ENCODE measurements around the gene ZNF853. TPM values are rescaled to one million over a fixed set of nuclear protein-coding genes. Genes with fewer than 3 reads are reported as not detected.
"Not testable (repeated sequence)": the region's sequence is repeated elsewhere in the genome, so short reads cannot be mapped to it uniquely, and the experiment has no call there.

ZNF853 gene
- total RNA-seq, 2 donors from 2014 or later: 0.22 to 0.48 TPM

- no peak for ATAC-seq (replicated peaks)
- peaks cover 56% of the 10 kb centered on the region for H3K36me3 Mint-ChIP-seq (ENCODE audit: low read depth)
- no peaks in the 10 kb centered on the region for H3K4me1 Mint-ChIP-seq
- H3K27ac Mint-ChIP-seq: no peak overlapping the region
- no peaks in the 10 kb centered on the region for H3K27me3 Mint-ChIP-seq
- H3K9me3 Mint-ChIP-seq: no peaks in the 10 kb centered on the region
- H3K4me3 Mint-ChIP-seq: no peak overlapping the region
Observed at GRCh38 chr7:6649241-6649961, 34.0 kb downstream of the ZNF853 start.

- no peaks in the 10 kb centered on the region for H3K9me3 Mint-ChIP-seq
- H3K4me3 Mint-ChIP-seq: no peak overlapping the region
- no peaks in the 10 kb centered on the region for H3K27me3 Mint-ChIP-seq
- no peaks in the 10 kb centered on the region for H3K4me1 Mint-ChIP-seq
- no peak for ATAC-seq (replicated peaks)
- H3K27ac Mint-ChIP-seq: no peak overlapping the region
- peaks cover 56% of the 10 kb centered on the region for H3K36me3 Mint-ChIP-seq (ENCODE audit: low read depth)
Observed at GRCh38 chr7:6650086-6650485, 34.7 kb downstream of the ZNF853 start.

DNA sequence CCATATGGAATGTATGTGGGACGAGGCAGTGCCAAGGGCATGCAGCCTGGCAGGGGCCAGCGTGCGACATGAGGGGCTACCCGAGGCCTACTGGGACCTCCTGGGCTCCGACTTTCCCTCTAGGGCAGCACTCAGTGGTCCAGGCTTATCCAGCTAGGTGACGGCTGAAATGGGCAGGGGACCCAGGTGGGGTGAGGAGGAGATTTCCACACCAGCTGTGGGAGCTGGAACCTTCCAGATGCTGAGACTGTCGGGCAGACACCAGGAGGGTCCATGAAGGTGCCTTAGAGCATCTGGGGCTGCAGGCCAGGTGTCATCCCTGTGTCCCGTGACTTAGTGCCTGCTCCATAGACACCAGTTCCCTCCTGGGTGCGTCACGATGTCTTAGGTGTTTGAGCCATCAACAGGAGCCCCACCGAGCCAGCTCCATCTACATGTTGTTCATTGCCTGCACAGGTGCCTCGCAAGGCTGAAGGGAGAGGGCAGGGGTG lies 35.2 kb downstream of the ZNF853 start:
- H3K4me3 Mint-ChIP-seq: no peak overlapping the region
- H3K4me1 Mint-ChIP-seq: no peaks in the 10 kb centered on the region
- no peak for ATAC-seq (replicated peaks)
- H3K9me3 Mint-ChIP-seq: no peaks in the 10 kb centered on the region
- no peaks in the 10 kb centered on the region for H3K27me3 Mint-ChIP-seq
- no peak overlapping the region for H3K27ac Mint-ChIP-seq
- H3K36me3 Mint-ChIP-seq (ENCODE audit: low read depth): peaks cover 57% of the 10 kb centered on the region

DNA sequence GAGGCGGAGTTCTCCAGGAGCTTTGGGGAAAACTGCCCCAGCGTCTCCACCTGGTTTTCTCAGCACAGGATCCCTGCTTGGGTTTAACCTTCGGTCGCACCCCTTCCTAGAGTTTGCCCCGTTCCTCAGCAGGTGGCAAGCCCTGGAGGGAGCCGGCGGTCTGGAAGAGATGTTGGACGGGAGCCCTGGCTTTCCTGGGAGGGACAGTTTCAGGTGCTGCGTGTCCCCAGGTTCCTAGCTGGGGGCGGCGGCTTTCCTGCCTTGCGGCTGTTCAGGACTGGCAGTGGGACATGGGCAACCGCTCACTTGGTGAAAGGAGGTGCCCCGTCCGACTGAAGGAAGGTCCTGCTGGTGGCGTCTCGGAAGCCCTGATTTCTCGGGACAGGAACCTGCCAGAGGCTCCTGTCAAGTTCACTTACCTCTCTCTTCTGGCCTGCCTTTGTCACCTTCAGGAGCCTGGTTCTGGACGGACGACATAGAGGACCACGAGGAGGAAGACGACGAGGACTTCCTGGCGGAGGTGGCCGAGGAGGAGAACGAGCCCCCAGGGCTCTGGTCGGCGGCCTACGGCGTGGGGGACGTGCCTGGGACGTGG lies 36.5 kb downstream of the ZNF853 start:
- no peak for ATAC-seq (replicated peaks)
- no peaks in the 10 kb centered on the region for H3K4me1 Mint-ChIP-seq
- peaks cover 46% of the 10 kb centered on the region for H3K36me3 Mint-ChIP-seq (ENCODE audit: low read depth)
- no peak overlapping the region for H3K27ac Mint-ChIP-seq
- H3K4me3 Mint-ChIP-seq: no peak overlapping the region
- H3K27me3 Mint-ChIP-seq: no peaks in the 10 kb centered on the region
- no peaks in the 10 kb centered on the region for H3K9me3 Mint-ChIP-seq

DNA sequence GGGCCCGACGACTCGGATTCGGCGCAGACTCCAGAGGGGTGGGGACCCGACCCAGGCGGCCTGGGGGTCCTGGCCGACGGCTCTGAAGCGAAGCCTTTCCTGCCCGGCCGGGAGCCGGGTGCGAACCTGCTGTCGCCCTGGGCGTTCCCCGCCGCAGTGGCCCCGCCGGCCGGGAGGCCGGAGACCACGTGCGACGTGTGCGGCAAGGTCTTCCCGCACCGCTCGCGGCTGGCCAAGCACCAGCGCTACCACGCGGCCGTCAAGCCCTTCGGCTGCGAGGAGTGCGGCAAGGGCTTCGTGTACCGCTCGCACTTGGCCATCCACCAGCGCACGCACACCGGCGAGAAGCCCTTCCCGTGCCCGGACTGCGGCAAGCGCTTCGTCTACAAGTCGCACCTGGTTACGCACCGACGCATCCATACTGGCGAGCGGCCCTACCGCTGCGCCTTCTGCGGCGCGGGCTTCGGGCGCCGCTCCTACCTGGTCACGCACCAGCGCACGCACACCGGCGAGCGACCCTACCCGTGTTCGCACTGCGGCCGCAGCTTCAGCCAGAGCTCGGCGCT lies 37.1 kb downstream of the ZNF853 start:
- peaks cover 41% of the 10 kb centered on the region for H3K36me3 Mint-ChIP-seq (ENCODE audit: low read depth)

DNA sequence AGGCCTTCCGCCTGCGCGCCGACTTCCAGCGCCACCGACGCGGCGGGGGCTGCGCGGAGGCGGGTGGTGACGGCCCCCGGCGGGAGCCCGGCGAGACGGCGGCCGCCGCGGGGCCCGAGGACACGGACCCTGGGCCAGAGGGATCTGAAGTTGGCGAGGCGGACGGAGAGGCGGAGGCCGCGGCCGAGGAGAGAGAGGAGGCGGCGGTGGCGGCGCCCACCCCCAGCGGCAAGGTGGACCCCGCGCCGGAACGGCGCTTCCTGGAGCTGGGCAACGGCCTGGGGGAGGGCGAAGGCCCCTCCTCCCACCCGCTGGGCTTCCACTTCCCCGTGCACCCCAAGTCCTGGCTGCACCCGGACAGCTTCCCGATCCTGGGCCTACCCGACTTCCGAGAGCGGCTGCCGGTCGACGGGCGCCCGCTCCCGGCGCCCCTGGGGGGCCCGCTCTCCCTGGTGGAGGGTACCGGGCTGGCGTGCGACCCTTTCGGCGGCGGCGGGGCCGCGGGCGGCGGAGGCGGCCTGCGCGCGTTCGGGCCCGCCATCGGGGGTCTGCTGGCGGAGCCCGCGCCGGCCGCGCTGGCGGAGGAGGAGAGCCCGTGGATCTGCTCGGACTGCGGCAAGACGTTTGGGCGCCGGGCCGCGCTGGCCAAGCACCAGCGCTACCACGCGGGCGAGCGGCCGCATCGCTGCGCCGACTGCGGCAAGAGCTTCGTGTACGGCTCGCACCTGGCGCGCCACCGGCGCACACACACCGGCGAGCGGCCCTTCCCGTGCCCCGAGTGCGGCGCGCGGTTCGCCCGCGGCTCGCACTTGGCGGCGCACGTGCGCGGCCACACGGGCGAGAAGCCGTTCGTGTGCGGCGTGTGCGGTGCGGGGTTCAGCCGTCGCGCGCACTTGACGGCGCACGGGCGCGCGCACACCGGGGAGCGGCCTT lies 37.9 kb downstream of the ZNF853 start:
- H3K36me3 Mint-ChIP-seq (ENCODE audit: low read depth): peaks cover 40% of the 10 kb centered on the region
- ATAC-seq (replicated peaks): no peak
- no peaks in the 10 kb centered on the region for H3K9me3 Mint-ChIP-seq

More for the DNA sequence above, 37.1 kb downstream of the ZNF853 start:
- no peaks in the 10 kb centered on the region for H3K9me3 Mint-ChIP-seq
- no peaks in the 10 kb centered on the region for H3K4me1 Mint-ChIP-seq
- ATAC-seq (replicated peaks): no peak
- no peak overlapping the region for H3K4me3 Mint-ChIP-seq
- H3K27ac Mint-ChIP-seq: no peak overlapping the region
- H3K27me3 Mint-ChIP-seq: no peaks in the 10 kb centered on the region

DNA sequence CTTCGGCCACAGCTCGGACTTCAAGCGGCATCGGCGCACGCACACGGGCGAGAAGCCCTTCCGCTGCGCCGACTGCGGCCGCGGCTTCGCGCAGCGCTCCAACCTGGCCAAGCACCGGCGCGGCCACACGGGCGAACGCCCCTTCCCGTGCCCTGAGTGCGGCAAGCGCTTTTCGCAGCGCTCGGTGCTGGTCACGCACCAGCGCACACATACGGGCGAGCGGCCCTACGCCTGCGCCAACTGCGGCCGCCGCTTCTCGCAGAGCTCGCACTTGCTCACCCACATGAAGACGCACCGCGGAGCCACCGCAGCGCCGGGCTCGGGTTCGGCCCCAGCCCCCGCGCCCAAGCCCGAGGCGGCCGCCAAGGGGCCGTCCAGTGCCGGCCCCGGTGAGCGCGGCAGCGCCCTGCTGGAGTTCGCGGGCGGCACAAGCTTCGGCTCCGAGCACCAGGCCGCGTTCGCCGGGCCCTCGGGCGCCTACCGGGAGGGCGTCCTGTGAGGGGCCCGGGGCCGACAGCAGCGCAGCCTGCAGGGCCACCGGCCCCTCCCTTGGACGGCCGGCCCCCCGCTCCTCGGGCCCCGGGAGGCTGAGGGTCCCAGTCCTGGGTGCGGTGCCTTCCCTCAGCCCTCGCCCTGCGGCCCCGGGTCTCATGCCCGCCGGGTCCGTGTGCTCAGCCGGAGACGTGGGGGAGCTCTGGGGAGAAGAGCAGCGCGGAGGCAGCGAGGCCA lies 38.9 kb downstream of the ZNF853 start:
- peaks cover 40% of the 10 kb centered on the region for H3K36me3 Mint-ChIP-seq (ENCODE audit: low read depth)
- H3K27ac Mint-ChIP-seq: no peak overlapping the region
- no peak for ATAC-seq (replicated peaks)
- H3K4me3 Mint-ChIP-seq: no peak overlapping the region
- no peaks in the 10 kb centered on the region for H3K9me3 Mint-ChIP-seq
- no peaks in the 10 kb centered on the region for H3K27me3 Mint-ChIP-seq
- no peaks in the 10 kb centered on the region for H3K4me1 Mint-ChIP-seq

More for the DNA sequence above, 37.9 kb downstream of the ZNF853 start:
- no peaks in the 10 kb centered on the region for H3K4me1 Mint-ChIP-seq
- H3K27ac Mint-ChIP-seq: no peak overlapping the region
- no peaks in the 10 kb centered on the region for H3K27me3 Mint-ChIP-seq
- H3K4me3 Mint-ChIP-seq: no peak overlapping the region

- H3K27ac Mint-ChIP-seq: no peak overlapping the region
- peaks cover 35% of the 10 kb centered on the region for H3K36me3 Mint-ChIP-seq (ENCODE audit: low read depth)
- no peaks in the 10 kb centered on the region for H3K27me3 Mint-ChIP-seq
- no peaks in the 10 kb centered on the region for H3K4me1 Mint-ChIP-seq
- H3K4me3 Mint-ChIP-seq: no peak overlapping the region
- ATAC-seq (replicated peaks): no peak
- no peaks in the 10 kb centered on the region for H3K9me3 Mint-ChIP-seq
Observed at GRCh38 chr7:6654842-6655610, 39.6 kb downstream of the ZNF853 start.

DNA sequence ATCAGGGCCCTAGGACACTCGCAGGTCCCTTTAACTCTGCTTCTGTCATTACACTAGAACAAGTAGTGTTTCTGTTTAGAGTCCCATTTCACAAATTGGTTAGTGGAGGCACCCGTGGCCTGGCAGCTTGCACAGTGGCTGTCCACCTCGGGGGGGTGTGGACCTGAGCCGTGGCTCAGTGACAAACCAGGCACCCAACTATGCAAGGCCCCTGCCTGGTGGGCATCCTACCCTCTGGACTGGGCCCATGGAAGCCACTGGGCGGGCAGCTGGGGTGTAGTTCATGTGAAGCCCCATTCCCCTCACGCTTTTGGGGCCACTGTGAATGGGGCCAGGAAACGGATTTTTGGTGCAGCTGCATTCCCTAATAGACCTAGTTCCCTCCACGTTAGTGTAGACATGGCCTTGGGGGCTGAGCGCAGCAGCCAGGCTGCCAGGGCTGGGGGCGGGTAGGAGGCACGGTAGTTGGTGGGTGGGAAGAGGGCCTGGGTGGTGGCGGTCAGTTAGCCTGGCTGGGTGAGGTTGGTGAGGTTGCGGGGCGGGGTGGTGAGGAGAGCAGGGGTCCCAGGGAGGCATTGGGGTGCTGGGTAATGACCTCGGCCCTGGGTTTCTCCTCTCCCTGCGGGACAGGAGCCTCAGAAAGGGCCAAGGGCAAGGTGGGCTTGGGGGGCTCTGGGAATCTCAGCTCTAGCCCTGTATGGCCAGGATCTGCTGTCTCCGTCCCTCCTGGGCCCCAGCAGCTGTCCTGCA lies 40.4 kb downstream of the ZNF853 start:
- no peak for ATAC-seq (replicated peaks)
- no peak overlapping the region for H3K4me3 Mint-ChIP-seq
- H3K9me3 Mint-ChIP-seq: no peaks in the 10 kb centered on the region
- no peaks in the 10 kb centered on the region for H3K27me3 Mint-ChIP-seq
- peaks cover 27% of the 10 kb centered on the region for H3K36me3 Mint-ChIP-seq (ENCODE audit: low read depth)
- H3K27ac Mint-ChIP-seq: no peak overlapping the region
- H3K4me1 Mint-ChIP-seq: no peaks in the 10 kb centered on the region

DNA sequence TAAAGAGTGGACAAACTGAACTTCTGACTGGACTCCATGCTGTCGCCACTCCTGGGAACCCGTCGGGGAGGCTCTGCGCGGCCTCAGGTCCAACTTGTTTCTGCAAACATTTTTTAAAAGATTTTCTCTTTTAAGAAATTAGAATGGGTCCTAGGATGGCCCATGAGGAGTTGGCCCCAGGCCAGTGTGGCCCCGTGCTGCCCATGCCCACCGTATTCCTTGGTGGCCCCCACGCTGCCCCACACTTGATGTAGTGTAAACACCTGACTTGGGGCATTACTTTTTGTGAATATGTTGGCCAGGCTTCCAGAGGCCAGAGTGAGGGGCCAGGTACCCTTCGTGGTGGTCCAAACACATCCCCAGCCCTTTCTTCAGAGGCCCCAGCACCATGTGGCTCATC lies 41.0 kb downstream of the ZNF853 start:
- no peak for ATAC-seq (replicated peaks)
- no peaks in the 10 kb centered on the region for H3K9me3 Mint-ChIP-seq
- H3K27ac Mint-ChIP-seq: no peak overlapping the region
- H3K36me3 Mint-ChIP-seq (ENCODE audit: low read depth): peaks cover 21% of the 10 kb centered on the region
- no peaks in the 10 kb centered on the region for H3K4me1 Mint-ChIP-seq
- H3K27me3 Mint-ChIP-seq: no peaks in the 10 kb centered on the region
- H3K4me3 Mint-ChIP-seq: no peak overlapping the region

DNA sequence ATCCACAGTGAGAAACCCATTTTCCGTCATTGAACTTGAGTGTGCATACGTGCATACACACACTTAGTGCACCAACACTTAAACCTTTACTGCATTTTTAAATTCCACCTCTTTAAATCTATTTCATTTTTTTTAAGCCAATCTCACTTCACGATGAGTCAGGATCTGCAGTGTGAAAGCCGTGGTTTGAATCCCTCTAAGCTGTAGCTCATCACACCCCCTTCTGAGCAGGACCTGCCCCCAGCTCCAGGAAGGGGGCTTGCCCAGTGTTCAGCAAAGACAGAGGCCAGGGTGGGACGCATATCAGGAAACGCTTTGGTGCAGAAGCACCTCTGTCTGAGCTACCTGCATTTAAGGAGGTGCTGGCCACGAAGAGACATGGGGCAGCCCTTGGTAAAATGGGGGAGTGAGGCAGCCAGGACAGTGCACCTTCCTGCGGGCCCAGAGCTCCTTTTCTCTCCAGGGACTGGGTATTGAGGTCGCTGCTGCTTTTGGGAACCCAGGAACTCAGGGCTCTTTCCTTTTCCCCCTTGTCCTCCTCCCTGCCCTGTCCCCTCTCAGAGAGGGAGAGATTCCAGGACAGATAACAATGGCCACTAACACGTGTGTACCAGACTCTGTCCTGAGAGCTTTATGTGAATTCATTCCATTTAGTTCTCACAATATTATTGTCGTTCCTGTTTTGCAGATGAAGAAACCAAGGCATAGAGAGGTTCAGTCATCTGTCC lies 43.4 kb downstream of the ZNF853 start:
- Mint-ChIP-seq H3K4me3 (no peak overlapping the region), H3K36me3 (ENCODE audit: low read depth) (peaks cover 12% of the 10 kb centered on the region), H3K27me3 (no peaks in the 10 kb centered on the region), H3K9me3 (no peaks in the 10 kb centered on the region), H3K27ac (no peak overlapping the region), H3K4me1 (no peaks in the 10 kb centered on the region)
- ATAC-seq (replicated peaks): no peak

- ATAC-seq (replicated peaks); H3K4me1 Mint-ChIP-seq; H3K4me3 Mint-ChIP-seq; H3K27ac Mint-ChIP-seq; H3K36me3 Mint-ChIP-seq (ENCODE audit: low read depth): not testable (repeated sequence)
- peaks cover 11% of the 10 kb centered on the region for H3K27me3 Mint-ChIP-seq
- H3K9me3 Mint-ChIP-seq: peaks cover 31% of the 10 kb centered on the region
Observed at GRCh38 chr7:6670851-6671250, 55.4 kb downstream of the ZNF853 start.
